ENCODE measurements around the gene TNK1.
"Not testable (repeated sequence)": the region's sequence is repeated elsewhere in the genome, so short reads cannot be mapped to it uniquely, and the experiment has no call there.

GRCh38 chr17:7365963-7366362 is 14.9 kb upstream of the TNK1 start:
- TF ChIP-seq, protein P1, sequence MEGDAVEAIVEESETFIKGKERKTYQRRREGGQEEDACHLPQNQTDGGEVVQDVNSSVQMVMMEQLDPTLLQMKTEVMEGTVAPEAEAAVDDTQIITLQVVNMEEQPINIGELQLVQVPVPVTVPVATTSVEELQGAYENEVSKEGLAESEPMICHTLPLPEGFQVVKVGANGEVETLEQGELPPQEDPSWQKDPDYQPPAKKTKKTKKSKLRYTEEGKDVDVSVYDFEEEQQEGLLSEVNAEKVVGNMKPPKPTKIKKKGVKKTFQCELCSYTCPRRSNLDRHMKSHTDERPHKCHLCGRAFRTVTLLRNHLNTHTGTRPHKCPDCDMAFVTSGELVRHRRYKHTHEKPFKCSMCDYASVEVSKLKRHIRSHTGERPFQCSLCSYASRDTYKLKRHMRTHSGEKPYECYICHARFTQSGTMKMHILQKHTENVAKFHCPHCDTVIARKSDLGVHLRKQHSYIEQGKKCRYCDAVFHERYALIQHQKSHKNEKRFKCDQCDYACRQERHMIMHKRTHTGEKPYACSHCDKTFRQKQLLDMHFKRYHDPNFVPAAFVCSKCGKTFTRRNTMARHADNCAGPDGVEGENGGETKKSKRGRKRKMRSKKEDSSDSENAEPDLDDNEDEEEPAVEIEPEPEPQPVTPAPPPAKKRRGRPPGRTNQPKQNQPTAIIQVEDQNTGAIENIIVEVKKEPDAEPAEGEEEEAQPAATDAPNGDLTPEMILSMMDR (conservative IDR thresholded peaks at IDR 0.05; ENCODE audit: low read depth, low read length): not testable (repeated sequence)
- not testable (repeated sequence) for TF ChIP-seq EZH2 (IDR thresholded peaks at IDR 0.05; ENCODE audit: borderline replicate concordance, low read depth, low read length, poor library complexity, severe bottlenecking)
